GDM1 (cell line): ENCODE results near the gene ETV3.
A peak's percentile ranks its signal among the peaks of the same experiment; 100 is the strongest.

ENCODE experiments used
- DNase-seq: peaks from one replicate; lab custom pipeline; 2025; lab: John Stamatoyannopoulos, UW

Gene ETV3

DNA sequence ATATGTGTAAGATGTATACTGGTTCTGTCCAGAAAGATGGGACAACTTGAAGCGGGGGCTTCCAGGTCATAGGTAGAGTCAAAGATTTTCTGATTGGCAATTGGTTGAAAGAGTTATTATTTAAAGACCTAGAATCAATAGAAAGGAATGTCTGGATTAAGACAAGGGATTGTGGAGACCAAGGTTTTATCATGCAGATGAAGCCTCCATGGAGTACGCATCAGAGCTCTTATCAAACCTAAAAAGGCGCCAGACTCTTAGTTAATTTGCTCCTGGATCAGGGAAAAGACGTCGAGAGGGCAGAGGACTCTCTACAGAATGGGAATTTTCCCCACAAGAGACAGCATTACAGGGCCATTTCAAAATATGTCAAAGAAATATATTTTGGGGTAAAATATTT is 23.7 kb upstream of the ETV3 start:
- no peak for DNase-seq

DNA sequence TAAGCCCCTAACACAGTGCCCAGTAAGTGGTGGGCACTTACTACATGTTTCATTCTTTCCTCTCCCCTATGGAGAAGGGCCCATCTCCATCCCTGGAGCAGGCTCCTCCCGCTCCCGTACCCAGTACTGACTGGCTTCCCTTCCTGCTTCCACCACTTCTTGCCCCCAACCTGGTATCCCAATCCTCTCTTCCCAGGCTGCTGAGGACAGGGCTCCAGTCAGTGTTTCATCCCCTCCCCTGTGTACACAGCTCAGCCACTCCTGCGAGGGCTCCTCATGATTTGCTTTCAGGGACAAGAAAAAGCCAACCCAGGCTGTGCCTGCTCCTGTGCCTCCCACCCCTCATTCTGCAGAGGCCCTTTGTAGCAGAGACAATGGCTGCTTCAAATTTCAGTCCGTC is 20.8 kb upstream of the ETV3 start:
- no peak for DNase-seq

DNA sequence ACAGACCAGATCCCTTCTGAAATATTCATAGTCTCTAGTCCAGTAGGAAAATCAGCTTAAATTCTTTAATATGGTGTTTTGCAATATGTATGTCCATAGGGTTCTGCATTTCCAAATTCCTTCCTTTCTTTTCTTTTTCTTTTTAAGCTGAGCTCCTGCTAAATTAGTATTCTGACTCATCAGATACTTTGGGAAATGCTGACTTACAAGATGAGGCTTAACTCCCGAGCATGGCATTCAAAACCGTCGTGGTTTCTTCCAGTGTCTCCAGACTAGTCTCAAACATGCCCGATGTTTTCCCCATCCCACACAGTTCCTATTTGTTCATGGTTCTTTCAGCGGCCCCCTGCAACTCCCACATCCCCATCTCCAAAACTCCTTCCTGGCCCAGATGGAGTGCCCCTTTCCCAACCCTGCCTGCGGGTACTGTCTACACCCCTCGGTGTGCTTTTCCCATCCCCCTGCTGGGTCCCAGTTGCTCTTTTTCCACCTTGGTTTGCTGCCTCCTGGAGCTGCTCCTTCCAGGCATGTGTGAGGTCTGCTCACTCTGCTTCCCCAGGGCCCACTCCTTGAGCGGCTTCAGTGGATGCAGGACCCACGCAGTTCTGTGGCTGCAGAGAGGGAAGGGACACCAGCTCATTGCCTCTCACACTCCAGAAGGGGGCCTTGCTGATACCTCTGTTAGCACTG is 19.5 kb upstream of the ETV3 start:
- DNase-seq, result no peak

DNA sequence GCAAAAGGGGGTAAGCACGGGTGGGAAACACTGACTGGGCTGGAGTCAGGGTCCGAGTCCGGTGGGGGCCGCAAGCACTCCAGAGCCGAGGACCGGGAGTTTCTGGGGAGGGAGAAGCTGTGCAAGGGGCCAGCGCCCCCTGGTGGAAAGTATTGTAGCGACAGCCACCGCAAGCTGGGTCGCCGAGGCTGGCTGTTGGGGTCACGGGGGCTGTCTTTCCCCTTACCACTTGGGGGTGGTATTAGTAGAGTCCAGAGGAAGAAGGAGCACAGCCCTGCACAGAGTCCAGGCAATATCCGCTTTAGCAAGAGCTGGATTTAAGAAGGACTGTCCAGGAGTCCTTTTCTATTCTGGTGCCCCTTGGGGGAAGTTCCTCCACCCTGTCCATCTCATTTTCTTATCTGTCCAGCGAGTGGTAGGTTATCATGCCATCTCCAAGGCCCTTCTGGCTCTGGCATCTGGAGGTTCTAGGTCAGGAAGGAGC is 17.9 kb upstream of the ETV3 start:
- DNase-seq, result peak; percentile 43

DNA sequence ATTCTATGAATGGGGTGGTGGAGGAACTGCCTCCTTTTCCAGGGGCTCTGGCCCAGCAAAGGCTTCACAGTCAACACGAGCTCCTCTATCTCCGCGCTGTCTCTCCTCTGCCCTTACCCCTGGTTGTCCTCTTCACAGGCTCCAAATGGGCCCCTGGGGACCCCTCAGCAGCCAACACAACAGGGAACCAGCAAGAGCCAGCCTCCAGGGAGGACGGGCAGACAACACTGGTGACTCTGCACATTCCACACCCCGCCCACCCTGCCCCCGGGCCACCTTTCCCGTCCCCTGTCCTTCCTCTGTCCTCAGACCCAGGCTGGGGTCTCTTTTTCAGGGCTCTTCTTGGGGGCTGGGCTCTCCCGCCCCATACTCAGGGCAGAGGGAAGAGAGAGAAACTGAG is 17.5 kb upstream of the ETV3 start:
- DNase-seq, result no peak

DNA sequence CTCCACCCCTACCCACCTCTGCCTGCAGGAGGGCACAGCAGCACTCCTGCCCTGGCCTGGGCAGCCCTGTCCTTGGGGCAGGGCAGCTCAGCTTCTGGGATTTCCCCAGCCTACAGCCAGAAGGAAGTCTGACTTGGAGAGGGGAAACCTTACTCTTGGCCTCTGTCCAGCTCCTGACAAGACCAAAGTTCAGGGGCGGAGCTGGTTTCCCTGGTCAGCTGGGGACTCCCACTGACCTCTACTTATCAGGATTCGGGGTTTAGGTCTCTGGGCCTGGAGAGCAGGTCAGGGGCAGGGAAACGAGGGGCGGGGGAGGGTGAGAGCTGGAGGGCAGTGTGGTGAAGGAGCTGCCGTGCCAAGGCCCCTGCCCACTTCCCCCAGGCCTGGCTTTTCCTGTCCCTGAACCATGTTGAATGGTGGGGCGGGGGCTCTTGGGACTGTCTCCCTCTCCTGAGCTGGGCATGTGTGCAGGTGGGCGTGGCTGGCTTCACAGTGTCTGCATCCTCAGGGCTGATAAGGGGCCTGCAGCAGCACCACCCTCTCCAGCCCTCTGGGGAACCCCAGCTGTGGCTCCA is 16.8 kb upstream of the ETV3 start:
- peak; percentile 44 for DNase-seq

DNA sequence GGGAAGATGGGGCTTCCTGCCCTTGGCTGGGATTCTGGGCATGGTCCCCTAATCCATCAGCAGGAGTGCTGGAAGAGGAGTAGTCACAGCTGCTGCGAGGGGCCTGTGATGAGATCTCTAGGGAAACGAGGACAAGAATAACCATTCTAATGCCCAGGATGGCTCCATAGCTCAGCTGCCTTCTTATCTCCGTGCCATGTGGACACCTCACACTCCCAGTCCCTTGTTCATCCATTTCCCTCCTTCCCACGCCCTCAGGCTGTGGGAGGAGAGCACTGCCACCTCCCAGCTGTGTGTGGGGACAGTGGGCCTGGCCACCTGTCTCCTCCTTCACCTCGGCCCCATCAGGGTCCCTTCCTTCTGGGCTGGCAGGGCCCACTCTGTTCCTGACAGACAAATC is 16.1 kb upstream of the ETV3 start:
- no peak for DNase-seq

DNA sequence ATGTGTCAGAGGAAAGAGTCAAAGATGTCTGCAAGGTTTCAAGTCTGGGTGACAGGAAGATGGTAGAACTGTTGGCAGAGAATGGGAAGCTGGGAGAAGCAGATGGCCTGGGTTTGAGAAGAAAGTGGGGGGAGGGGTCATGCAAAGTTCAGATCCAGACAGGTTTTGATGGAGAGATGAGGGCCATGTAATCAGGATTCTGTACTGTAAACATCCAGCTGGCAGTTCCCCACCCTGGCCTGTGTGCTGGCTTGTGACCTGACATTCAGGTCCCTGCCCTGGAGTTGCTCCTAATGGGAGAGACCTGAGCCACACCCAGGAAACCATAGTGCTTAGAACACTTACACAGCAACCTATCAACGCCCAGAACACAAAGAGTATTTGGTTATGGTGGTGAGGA is 15.6 kb upstream of the ETV3 start:
- DNase-seq, result no peak

DNA sequence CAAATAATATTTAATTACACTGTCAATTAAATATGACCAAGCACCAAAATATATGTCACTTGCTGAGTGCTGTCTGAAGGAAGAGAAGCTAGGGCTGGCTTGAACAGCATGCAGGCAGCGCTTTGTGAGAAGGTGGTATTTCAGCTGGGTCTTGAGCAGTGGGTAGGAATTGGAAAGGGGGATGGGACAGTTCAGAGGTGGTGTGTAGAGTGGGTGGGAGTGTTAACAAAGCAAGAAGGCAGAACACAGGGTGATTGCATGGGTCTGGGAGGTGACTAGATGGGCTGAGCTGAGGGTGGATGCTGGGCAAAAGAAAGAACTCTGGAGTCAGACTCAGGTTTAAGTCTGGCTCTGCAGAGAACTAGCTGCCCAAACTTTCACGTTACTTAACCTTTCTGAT is 14.3 kb upstream of the ETV3 start:
- no peak for DNase-seq

DNA sequence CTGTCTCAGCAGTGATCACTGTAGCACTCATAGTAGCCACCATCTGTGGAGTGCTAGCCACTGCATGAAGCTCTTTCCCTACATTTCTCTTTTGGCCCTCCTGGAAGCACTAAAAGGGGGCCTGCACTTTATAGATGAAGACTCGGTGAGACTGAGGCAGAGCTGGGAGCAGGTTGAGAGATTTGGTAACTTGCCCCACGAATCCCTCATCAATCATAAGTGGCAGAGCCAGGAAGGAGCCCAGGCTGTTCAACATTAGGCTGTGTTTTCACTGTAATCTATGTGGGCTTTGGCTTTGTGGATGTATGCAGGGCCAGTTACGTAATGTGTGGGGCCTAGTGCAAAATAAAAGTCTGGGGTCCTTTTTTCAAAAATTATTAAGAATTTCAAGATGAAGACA is 13.3 kb upstream of the ETV3 start:
- no peak for DNase-seq

DNA sequence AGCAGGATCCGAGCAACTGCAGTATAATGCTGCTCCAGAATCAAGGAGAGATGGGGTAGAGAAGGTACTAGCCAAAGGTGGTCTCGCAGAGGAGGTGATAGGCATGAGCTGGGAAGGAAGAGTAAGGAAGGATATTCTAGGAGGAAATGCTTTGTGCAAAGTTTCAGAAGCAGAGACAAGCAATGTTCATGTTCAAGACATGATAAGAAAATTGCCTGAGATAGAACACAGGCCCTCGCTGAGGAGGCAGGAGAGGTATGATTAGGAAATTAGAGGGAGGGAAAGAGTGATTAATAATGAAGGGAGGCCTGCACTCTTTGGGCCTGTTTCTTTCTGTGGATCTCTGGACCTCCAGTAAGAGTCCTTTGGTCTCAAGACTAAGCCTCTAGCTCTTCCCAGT is 12.9 kb upstream of the ETV3 start:
- DNase-seq, result no peak

DNA sequence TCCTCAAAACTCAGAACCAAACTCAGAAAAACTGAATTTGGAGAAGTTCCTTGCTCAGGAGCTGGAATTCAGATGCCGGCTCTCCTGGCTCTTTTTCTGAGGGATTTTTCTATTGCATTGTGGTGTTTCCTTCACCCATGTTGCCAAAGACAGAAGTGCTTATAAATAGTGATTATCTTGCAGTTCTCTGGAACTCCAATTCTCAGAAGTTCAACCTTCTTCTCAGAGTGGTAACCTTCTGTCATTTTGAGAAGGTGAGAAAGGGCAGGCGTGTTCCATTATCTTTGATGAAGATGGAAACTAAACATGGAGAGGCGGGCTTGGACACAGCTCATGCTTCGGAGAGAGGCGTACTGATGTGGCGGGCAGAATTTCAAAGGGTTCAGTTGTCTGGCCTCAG is 12.4 kb upstream of the ETV3 start:
- DNase-seq, result no peak

DNA sequence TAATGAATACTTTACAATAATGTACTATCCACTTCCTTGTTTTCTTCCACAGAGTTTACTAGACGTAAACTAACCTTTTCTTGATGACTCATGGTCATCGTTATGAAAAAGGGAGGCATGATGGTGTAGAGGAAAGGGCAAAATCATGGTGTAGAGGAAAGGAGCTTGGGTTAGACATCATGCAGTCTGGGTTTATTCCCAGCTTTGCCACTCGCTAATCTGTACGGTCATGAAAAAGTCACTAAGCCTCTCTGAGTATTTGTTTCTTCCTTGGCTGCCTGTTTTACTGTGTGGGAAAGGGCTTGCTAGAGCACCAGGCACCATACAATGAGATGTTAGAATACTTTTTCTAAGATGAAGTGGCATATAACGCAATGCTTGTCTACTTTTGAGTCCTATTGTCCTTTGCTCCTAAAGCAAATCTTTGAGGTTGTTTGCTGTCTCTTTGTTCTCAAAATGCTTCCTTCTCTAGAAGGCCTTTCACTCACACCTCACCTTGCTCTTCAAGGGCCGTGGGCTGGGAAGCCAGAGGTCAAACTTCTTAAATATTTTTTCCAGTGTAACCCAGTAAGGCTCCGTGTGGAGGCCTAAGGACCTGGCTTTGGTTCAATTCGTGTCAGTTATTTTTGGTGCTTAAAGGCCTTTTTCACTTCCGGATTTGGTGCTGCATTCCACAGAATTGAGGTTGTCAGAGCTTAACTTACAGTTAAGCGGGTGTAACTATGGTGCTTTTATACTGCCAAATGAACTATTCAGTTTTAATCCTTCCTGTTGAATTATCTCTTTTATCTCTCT is 9.9 kb upstream of the ETV3 start:
- DNase-seq, result no peak

DNA sequence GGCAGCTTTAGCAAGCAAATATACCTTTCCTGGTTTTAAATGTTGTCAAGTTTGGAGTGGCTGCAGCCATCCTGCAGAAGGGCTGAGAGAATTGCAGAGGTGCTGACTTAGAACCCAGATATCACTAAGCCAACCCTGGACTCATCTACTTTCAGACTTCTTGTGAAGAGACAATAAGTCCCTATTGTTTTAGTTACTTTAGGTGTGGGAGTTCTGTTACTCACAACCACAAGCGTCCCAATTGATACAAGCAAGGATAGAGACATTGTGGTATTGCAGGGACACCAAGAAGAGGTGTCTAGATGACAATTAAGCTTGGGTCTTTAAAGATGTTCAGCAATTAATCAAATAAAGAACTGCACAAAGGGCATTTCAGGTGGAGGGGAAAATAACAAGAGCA is 8.8 kb upstream of the ETV3 start:
- no peak for DNase-seq

DNA sequence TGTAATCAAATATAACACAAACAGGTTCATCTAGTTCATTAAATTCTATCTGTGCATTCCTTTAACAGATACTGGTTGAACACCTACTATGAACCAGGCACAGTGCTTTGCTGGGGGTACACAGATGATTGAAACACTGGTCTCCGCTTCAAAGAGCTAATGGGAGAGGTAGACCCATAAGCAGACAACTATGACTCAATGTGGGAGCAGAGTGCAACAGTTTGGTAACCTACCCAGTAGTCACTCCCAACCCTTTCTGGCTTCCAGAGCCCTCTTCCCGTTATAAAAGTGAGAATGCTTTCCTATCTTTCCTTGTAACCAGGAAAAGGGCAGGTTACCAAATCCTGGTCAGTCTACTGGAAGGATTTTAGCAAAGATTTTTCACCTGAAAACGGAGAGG is 8.0 kb upstream of the ETV3 start:
- no peak for DNase-seq

DNA sequence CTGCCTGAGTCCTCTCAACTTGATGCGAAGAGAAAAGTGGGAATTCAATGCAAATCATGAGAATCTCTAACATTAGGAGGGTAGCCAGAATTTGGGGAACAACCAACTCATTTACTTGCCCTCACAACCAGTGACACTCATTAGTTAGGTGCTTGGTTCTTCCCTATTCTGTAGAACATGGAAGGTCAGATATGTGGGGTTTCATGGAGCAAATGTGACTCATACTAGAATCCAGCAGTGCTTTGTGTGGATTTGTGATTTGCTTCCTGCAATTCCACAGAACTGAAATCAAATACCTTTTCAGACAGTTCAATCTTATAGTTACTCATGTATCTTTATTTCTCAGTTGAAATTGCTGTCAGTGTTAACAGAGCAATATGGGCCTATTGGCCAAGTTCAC is 6.9 kb upstream of the ETV3 start:
- DNase-seq, result no peak

DNA sequence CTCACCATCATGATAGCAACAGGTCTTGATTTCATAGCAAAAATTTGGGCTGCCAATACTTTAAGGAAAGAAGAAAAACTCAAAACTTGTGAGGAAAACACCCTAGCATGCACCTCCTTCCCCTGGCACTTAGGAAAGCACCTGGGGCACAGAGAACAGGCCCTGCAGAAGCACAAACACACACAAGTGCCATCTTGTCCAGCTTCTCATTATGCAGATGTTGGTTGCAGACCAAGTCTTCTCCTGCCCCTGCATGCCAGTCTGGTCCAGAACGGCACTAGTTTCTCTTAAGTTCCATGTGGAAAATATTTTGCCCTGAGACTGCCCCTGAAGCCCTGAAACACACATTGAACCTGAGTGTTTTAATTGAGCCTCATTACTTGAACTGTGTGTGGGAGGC is 6.3 kb upstream of the ETV3 start:
- DNase-seq, result no peak

DNA sequence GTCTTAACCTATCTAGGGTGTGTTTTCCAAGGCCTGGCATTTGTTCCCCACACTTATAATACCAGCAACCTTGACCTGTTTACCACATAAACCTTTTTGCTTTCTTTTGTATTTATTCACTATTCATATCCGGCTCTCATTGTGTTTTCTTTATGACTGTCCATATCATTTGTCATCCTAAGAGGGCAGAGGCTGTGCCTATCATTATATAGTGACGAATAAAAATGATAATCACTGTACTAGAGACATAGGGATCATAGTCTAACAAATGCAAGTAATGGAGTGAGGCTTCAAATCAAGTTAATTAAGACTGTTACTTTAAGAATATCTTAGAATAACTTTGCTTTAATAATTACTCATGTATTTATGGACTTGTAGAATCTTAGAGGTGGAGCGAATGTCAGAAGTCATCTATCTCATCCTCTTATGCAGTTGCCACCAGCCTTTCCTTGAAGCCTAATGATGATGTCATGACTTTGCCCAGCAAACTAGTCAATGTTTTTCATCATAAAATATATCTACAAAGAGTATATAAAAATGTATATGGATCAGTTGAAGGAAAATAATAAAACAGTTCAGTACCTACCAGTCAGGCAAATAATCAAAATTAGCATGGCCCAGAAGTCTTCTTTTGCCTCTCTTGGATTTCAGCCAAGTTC is 4.7 kb upstream of the ETV3 start:
- no peak for DNase-seq

DNA sequence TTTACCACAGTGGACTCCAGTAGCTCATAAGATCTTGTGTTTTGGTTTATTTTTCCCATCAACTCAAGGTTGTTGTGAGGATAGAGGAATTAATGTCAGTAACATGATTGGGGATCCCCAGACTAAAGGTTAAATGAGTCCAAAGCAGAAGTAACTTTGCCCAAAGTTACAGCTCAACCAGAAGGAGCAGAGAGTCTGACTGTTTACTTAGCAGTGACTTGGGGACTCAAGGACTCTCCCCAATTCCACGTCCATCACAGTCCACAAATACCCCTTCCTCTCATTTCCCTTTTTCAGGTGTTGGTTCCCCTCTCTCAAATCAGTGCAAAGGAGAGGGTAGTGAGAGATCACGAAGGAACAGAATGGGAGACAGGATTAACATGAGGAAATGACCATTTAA is 4.0 kb upstream of the ETV3 start:
- DNase-seq, result no peak

DNA sequence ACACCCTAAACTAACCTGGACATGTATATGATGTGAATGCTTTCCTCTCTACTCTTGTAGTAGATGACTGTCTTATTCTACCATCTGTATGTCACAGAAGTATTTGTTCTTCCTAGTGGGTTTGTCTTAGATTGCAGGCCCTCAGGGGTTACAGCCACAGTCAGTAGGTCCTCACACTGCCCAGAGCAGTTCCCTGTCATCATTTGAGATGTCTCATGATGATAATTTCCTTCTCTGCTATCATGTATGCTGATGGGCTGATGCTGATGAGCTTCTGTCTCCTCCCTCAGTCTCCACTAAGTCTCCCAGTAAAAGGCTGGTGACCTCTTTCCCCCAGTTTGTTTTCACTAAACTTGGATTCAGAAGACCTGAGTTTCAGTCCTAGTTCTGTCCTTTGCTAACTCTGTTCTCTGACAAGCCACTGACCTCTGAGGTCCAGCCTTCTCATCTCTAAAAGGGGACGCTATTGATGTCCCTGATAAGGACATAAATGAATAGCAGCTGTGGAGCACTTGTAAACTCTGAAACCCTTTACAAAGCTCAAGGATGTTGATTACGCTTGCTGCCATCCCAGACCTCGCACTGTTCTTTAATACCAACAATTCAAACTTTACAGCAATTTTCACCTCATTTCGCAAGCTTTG is 3.1 kb upstream of the ETV3 start:
- no peak for DNase-seq

DNA sequence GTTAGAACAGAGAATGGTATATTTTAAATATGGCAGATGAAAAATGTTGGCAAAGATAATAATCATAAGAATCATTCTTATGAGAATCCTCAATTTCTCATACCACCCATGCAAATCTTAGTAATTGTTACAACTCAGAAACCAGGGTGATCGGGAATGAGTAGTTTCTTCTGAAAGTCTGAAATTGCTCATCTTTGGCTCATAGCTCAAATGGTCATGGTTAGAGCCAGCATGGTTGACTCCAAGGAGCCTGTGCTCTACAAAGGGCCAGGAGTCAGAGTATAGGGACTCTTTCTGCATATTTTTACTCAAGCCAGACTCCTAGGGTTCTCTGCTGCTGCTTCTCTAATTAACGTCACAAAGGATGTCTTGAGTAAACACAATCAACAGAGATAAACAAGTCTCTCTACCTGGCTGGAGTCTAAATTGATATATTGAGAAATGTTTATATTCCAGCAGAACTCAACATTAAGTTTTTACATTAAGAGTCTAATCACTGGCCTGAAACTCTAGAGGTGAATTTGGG is 1.9 kb upstream of the ETV3 start:
- no peak for DNase-seq

DNA sequence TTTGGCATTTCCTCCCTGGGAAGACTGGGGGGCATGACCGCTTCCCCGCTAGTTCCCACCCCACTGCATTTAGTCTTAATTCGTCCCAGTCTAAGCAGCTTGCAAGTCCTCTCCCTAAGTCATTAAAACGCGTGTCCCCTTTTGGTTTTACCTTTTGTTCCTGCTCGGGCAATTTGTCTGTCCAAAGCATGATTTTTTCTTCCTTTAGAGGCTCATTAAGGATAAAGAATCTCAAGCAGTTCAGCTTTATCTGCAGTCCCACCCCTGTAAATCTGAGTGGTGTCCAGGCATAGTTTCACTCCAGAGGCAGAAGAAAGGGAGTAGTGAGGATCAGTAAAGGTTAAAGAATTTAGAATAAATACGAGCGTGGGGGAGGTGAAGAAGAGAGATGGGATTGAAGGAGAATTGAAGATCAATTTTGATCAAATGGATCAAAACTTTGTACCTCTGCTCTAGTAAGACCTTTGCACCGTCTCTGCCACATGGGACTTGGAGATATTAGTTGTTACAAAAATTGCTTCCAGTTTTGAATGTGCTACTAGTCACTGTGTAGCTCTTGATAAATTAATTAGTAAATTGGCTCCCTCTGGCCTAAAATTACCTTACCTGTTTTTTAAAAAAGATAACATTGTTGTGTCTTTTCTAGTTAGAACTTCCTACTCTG is 989 bp upstream of the ETV3 start:
- DNase-seq, result no peak
